Vagina (tissue), 2 donors: ENCODE results near the gene ESRP2.

Experiments used
- CTCF ChIP-seq, 3 experiments: fragments of 450-650 bp in 2 of 3; fragments of 200-600 bp in 1 of 3; sonication (generic) in 1 of 3; IDR thresholded peaks; one replicate each; pipeline ENCODE4 v1.5.1; 2017 to 2019; ENCODE audit warnings: antibody characterized with exemption in 3 of 3, mild to moderate bottlenecking in 2 of 3, moderate library complexity in 2 of 3
- POLR2A ChIP-seq, 2 donors: fragments of 450-650 bp; IDR thresholded peaks; one replicate each; pipeline ENCODE4 v1.6.1; 2017; ENCODE audit warnings: antibody characterized with exemption in 2 of 2, mild to moderate bottlenecking in 2 of 2, moderate library complexity in 2 of 2
- POLR2AphosphoS5 ChIP-seq, 2 donors: sonication (generic); formaldehyde crosslinking; IDR thresholded peaks; one replicate each; pipeline ENCODE4 v1.9.0; 2017; ENCODE audit warnings: antibody characterized with exemption in 2 of 2, mild to moderate bottlenecking in 2 of 2, low read depth in 1 of 2; ENCODE audit not compliant: insufficient read depth in 1 of 2

GRCh38 chr16:68275611-68276191 lies 39.8 kb upstream of the ESRP2 start:
- TF ChIP-seq CTCF (IDR thresholded peaks at IDR 0.05) = no peak
- no peak for TF ChIP-seq POLR2AphosphoS5 (IDR thresholded peaks at IDR 0.05; ENCODE audit: insufficient read depth in 1 of 2, low read depth in 1 of 2)
- TF ChIP-seq POLR2A (IDR thresholded peaks at IDR 0.05) = no peak
